Tibial nerve (tissue), 4 donors: ENCODE data around the gene CRLF2. TPM values are rescaled to one million over a fixed set of nuclear protein-coding genes. Genes with fewer than 3 reads are reported as not detected.
"Not testable (repeated sequence)": the region's sequence is repeated elsewhere in the genome, so short reads cannot be mapped to it uniquely, and the experiment has no call there.

Experiments
- DNase-seq, 2 donors: peaks; one replicate each; pipeline ENCODE4 v3.0.0-alpha.2; 2019; ENCODE audit warnings: low spot score in 2 of 2
- H3K27ac ChIP-seq, 4 donors: fragments of 200-600 bp; sonication (generic) in 3 of 4; one replicate each; pipeline ENCODE4 v1.5.1; 2017 to 2019; ENCODE audit warnings: mild to moderate bottlenecking in 1 of 4
- H3K27me3 ChIP-seq, 2 donors: fragments of 200-600 bp; sonication (generic) in 1 of 2; one replicate each; pipeline versions ENCODE4 v1.5.1 to v1.6.0; 2017 to 2019
- H3K36me3 ChIP-seq, 3 donors: fragments of 200-600 bp; sonication (generic); one replicate each; pipeline ENCODE4 v1.5.1; 2018 to 2019
- H3K4me1 ChIP-seq, 4 donors: fragments of 200-600 bp; sonication (generic) in 3 of 4; one replicate each; pipeline ENCODE4 v1.5.1; 2017 to 2019
- H3K4me3 ChIP-seq, 4 donors: fragments of 200-600 bp; sonication (generic) in 3 of 4; one replicate each; pipeline ENCODE4 v1.5.1; 2017 to 2019; ENCODE audit warnings: mild to moderate bottlenecking in 1 of 4, moderate library complexity in 1 of 4
- H3K9me3 ChIP-seq, 4 donors: fragments of 200-600 bp; sonication (generic) in 3 of 4; one replicate each; pipeline ENCODE4 v1.5.1; 2017 to 2019
- CTCF ChIP-seq, 5 experiments: fragments of 200-600 bp in 3 of 5; fragments of 450-650 bp in 2 of 5; sonication (generic) in 3 of 5; IDR thresholded peaks; one replicate each; pipeline ENCODE4 v1.5.1; 2016 to 2019; ENCODE audit warnings: antibody characterized with exemption in 5 of 5, mild to moderate bottlenecking in 3 of 5, moderate library complexity in 2 of 5
- EP300 ChIP-seq, 2 donors: sonication (generic); formaldehyde crosslinking; IDR thresholded peaks; one replicate each; pipeline ENCODE4 v1.6.1; 2017; ENCODE audit warnings: antibody characterized with exemption in 2 of 2, mild to moderate bottlenecking in 1 of 2
- POLR2A ChIP-seq, 2 donors: fragments of 450-650 bp; IDR thresholded peaks; one replicate each; pipeline ENCODE4 v1.6.1; 2017; ENCODE audit warnings: antibody characterized with exemption in 2 of 2, mild to moderate bottlenecking in 2 of 2, moderate library complexity in 2 of 2
- WGBS, 2 donors: methylation state at CpG; one replicate each; pipeline ENCODE4 v1.1.5; 2018; 5-methylcytosine and 5-hydroxymethylcytosine counted together
- total RNA-seq, 4 donors: library from RNA; depleted of rRNA; stranded (reverse); fragments of >200 nt; gene quantifications; one replicate each; pipeline ENCODE4 v1.1.0, GENCODE V29; 2016

The CRLF2 gene
- total RNA-seq, result 1 to 10 TPM in 1 of 4 donors, under 1 TPM in 2, not detected in 1; 0.44 to 3.1 (median 0.84) TPM

- no peak within 1 kb of the TSS for H3K27ac ChIP-seq
- 14 to 22% methylated on average over 5 of the region's 5 CpGs for WGBS, 2 donors
- no peaks in the 10 kb centered on the region for H3K27me3 ChIP-seq
- no peaks in the 10 kb centered on the region for H3K36me3 ChIP-seq
- TF ChIP-seq CTCF (IDR thresholded peaks at IDR 0.05) (no peak), EP300 (IDR thresholded peaks at IDR 0.05) (no peak)
- peaks cover 0 to 9% (median 0%) of the 10 kb centered on the region in 4 donors for H3K4me1 ChIP-seq
- H3K4me3 ChIP-seq, result no peak within 1 kb of the TSS
- no peaks in the 10 kb centered on the region for H3K9me3 ChIP-seq
- DNase-seq, result no peak
Measured at GRCh38 chrX:1212532-1212931, at the start of gene CRLF2. CRLF2 (minus strand) TSS chrX:1212649; CDS start chrX:1212634, 15 bp downstream.

GRCh38 chrX:1261771-1262170 is 49.3 kb upstream of the CRLF2 start:
- not testable (repeated sequence) for H3K27me3 ChIP-seq, DNase-seq, H3K27ac ChIP-seq, H3K36me3 ChIP-seq, H3K9me3 ChIP-seq, H3K4me1 ChIP-seq, H3K4me3 ChIP-seq
- 82 to 87% methylated on average over 9 of the region's 9 CpGs for WGBS, 2 donors

GRCh38 chrX:1261285-1261684 is 48.8 kb upstream of the CRLF2 start:
- 49 to 53% methylated on average over 5 of the region's 5 CpGs for WGBS, 2 donors
- no peaks in the 10 kb centered on the region for H3K27me3 ChIP-seq
- peaks cover 0 to 7% (median 0%) of the 10 kb centered on the region in 4 donors for H3K9me3 ChIP-seq
- no peak overlapping the region for H3K4me3 ChIP-seq
- no peak overlapping the region for H3K27ac ChIP-seq
- TF ChIP-seq POLR2A (IDR thresholded peaks at IDR 0.05) (no peak), CTCF (IDR thresholded peaks at IDR 0.05) (no peak), EP300 (IDR thresholded peaks at IDR 0.05) (no peak)
- no peaks in the 10 kb centered on the region for H3K4me1 ChIP-seq
- no peak for DNase-seq
- H3K36me3 ChIP-seq, result no peaks in the 10 kb centered on the region

GRCh38 chrX:1252861-1253260 is 40.4 kb upstream of the CRLF2 start:
- WGBS, 2 donors, result 96 to 97% methylated on average over 3 of the region's 3 CpGs
- no peaks in the 10 kb centered on the region for H3K36me3 ChIP-seq
- H3K9me3 ChIP-seq, result peaks cover 0 to 7% (median 0%) of the 10 kb centered on the region in 4 donors
- no peak overlapping the region for H3K4me3 ChIP-seq
- TF ChIP-seq EP300 (IDR thresholded peaks at IDR 0.05) (no peak), POLR2A (IDR thresholded peaks at IDR 0.05) (no peak), CTCF (IDR thresholded peaks at IDR 0.05) (no peak)
- H3K27ac ChIP-seq, result no peak overlapping the region
- H3K4me1 ChIP-seq, result peaks cover 0 to 15% (median 4%) of the 10 kb centered on the region in 4 donors
- peaks cover 0 to 8% of the 10 kb centered on the region in 2 donors for H3K27me3 ChIP-seq
- DNase-seq, result no peak

GRCh38 chrX:1249101-1249887 is 36.8 kb upstream of the CRLF2 start:
- Histone ChIP-seq H3K36me3 (no peaks in the 10 kb centered on the region), H3K27ac (peak overlapping the region in 3 of 4 donors; percentile 31 to 76 (median 38)), H3K9me3 (peaks cover 0 to 7% (median 0%) of the 10 kb centered on the region in 4 donors), H3K27me3 (peaks cover 0 to 15% of the 10 kb centered on the region in 2 donors), H3K4me3 (peak overlapping the region in 2 of 4 donors; percentile 15 to 38), H3K4me1 (peaks cover 0 to 15% (median 4%) of the 10 kb centered on the region in 4 donors)
- 3% methylated on average over 19 to 21 of the region's 22 CpGs for WGBS, 2 donors
- DNase-seq, result peak in 1 of 2 donors; percentile 32
- no peak for TF ChIP-seq CTCF (IDR thresholded peaks at IDR 0.05)
- no peak for TF ChIP-seq POLR2A (IDR thresholded peaks at IDR 0.05)
- peak in 1 of 2 donors; percentile 54 for TF ChIP-seq EP300 (IDR thresholded peaks at IDR 0.05)
